ENCODE data around the gene SVBP.

SVBP gene

DNA sequence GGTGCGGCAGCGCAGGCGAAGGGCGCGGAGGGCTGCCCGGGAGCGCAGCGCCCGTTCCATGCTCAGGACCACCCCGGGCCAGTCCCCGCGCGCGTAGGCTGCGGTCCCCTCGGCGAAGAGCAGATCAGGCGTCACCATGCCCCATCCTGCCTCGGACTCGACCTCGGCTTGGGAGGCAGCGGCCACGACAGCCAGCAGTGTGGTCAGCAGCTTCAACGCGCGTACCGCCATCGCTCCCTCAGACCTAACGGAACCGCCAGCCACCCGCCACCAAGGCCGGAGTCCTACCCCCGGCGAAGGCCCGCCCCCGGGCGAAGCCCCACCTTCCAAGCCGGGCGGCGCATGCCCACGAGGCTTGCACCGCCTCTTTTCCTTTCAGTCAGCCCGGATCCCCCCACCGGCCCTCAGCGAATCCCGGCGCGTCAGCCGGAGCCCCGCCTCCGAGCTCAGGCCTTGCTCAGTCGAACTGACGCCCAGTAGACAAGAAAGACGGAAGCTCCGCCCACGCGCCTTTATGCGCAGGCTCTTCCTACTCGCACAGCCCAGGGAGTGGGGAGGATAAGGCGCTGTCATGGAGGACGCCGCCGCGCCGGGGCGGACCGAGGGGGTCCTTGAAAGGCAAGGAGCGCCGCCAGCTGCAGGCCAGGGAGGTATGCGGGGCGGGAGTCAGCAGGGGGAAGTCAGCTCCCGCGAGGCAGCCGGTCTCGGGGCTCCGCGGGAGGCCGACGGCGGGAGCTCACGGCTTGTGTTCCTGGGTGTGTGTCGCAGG, 50.3 kb downstream of the SVBP start, which contains the start of the genes C1orf50 and P3H1:
Gene C1orf50 (plus strand): TSS at position 509 of the 769 bp plus-strand sequence. CDS start 63 bp downstream, at position 572.
Gene P3H1 (minus strand): TSS at position 288 of the 769 bp plus-strand sequence. CDS start 57 bp downstream, at position 231.
- H3K4me3 ChIP-seq (ENCODE audit: insufficient read depth, low read depth, low read length, poor library complexity, severe bottlenecking): peak within 1 kb of the TSS; percentile 98
- H3K9me3 ChIP-seq (ENCODE audit: control insufficient read depth, low read length): no peaks in the 10 kb centered on the region

DNA sequence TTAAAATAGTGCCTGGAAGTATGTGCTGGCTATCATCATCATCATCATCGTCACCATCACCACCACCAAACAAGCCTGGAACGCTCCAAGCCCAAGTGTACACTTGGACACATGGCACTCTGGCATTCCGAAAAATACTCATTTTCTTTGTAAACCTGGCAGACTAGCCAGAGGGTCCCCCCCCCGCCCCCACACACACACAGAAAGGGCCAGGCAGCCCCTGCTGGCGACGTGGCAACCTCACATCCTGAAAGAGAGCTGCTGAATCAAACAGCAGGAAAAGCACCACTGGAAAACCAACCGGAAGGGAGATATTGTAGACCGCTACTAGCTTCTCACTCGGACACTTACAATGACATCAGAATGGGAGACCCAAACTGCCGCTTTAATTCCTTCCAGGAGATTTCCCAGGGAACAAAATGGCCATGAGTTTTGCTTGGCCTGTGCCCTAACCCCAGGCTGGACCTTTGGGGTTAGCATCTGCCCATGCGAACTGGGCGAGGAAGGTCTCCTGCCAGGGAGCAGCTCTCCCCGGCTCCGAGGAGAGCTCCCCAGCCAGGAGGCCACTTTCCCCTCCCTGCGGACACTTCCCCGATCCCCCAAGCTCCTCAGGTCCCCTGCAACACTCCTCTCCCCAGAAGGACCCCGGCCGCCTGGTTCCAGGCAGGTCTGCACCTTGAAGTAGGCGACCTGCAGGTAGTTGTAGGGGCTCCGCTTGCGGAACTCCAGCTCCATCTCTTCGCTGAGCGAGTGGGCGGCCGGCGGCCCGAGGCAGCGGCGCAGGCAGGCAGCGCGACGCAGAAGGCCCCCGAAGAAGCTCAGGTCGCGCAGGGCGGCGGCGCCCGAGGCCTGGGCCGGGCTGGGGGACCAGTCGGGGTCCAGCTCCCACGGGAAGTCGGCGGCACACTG, 51.1 kb downstream of the SVBP start:
- Histone ChIP-seq H3K4me3 (ENCODE audit: insufficient read depth, low read depth, low read length, poor library complexity, severe bottlenecking) (peak overlapping the region; percentile 98), H3K4me1 (ENCODE audit: control insufficient read depth, insufficient read depth, low read length, poor library complexity, severe bottlenecking) (peaks cover 19% of the 10 kb centered on the region), H3K27ac (ENCODE audit: insufficient read depth, low read length, poor library complexity, severe bottlenecking) (peak overlapping the region; percentile 88), H3K36me3 (ENCODE audit: control insufficient read depth, insufficient read depth, low read length) (no peaks in the 10 kb centered on the region), H3K9me3 (ENCODE audit: control insufficient read depth, low read length) (no peaks in the 10 kb centered on the region), H3K27me3 (replicated peaks; ENCODE audit: control insufficient read depth, insufficient read depth, low read length, poor library complexity, severe bottlenecking) (no peaks in the 10 kb centered on the region)
- peak in 1 of 3 donors; percentile 11 for DNase-seq

More for the DNA sequence above, 50.3 kb downstream of the SVBP start, which contains the start of the genes C1orf50 and P3H1:
- Histone ChIP-seq H3K27ac (ENCODE audit: insufficient read depth, low read length, poor library complexity, severe bottlenecking) (peak within 1 kb of the TSS; percentile 88), H3K36me3 (ENCODE audit: control insufficient read depth, insufficient read depth, low read length) (peaks cover 1% of the 10 kb centered on the region), H3K27me3 (replicated peaks; ENCODE audit: control insufficient read depth, insufficient read depth, low read length, poor library complexity, severe bottlenecking) (no peaks in the 10 kb centered on the region), H3K4me1 (ENCODE audit: control insufficient read depth, insufficient read depth, low read length, poor library complexity, severe bottlenecking) (peaks cover 19% of the 10 kb centered on the region)
- peak; percentile 98 to 100 (median 99) for DNase-seq

DNA sequence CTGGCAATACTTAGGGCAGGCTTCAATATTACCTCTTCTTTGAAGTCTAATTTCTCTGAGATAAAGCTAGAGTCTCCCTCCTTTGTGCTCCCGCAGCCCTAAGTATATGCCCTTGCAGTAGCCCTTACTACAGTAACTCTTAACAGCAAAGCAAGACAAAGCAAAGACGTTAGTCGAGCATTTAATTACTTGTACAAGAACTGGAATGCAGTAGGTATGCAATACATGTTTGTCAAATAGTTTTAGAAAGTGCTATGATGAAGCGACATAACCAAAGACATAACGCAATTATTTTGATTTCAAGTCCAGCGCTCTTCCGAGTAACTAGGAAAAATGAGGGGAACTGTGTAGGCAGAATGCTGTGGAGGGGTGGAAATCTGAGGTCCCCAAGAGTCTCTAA, 51.9 kb downstream of the SVBP start:
- Histone ChIP-seq H3K27ac (ENCODE audit: insufficient read depth, low read length, poor library complexity, severe bottlenecking) (no peak overlapping the region), H3K4me1 (ENCODE audit: control insufficient read depth, insufficient read depth, low read length, poor library complexity, severe bottlenecking) (peaks cover 19% of the 10 kb centered on the region), H3K9me3 (ENCODE audit: control insufficient read depth, low read length) (no peaks in the 10 kb centered on the region), H3K4me3 (ENCODE audit: insufficient read depth, low read depth, low read length, poor library complexity, severe bottlenecking) (peak overlapping the region; percentile 98), H3K27me3 (replicated peaks; ENCODE audit: control insufficient read depth, insufficient read depth, low read length, poor library complexity, severe bottlenecking) (no peaks in the 10 kb centered on the region), H3K36me3 (ENCODE audit: control insufficient read depth, insufficient read depth, low read length) (no peaks in the 10 kb centered on the region)
- no peak for DNase-seq

DNA sequence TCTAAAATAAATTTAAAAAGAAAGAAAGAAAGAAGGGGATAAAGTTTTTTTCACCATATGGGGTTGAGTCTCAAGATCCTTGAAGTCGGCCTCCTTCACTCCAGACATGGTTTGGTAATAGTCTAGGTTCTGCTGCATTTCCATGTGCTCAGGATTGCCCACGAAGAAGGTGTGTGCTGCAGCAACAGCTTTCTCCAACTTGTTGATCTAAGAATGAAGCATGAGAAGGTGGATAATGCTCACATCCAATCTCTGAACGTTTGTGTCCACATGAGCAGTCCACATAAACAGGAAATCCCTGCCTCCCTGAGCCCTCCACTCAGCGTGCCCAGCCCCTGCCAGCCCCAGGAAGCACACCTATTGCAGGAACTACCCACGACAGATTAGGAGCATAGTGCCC, 54.9 kb downstream of the SVBP start:
- Histone ChIP-seq H3K27me3 (replicated peaks; ENCODE audit: control insufficient read depth, insufficient read depth, low read length, poor library complexity, severe bottlenecking) (no peaks in the 10 kb centered on the region), H3K4me3 (ENCODE audit: insufficient read depth, low read depth, low read length, poor library complexity, severe bottlenecking) (no peak overlapping the region), H3K4me1 (ENCODE audit: control insufficient read depth, insufficient read depth, low read length, poor library complexity, severe bottlenecking) (peaks cover 13% of the 10 kb centered on the region), H3K36me3 (ENCODE audit: control insufficient read depth, insufficient read depth, low read length) (peaks cover 20% of the 10 kb centered on the region), H3K27ac (ENCODE audit: insufficient read depth, low read length, poor library complexity, severe bottlenecking) (no peak overlapping the region), H3K9me3 (ENCODE audit: control insufficient read depth, low read length) (no peaks in the 10 kb centered on the region)
- no peak for DNase-seq

DNA sequence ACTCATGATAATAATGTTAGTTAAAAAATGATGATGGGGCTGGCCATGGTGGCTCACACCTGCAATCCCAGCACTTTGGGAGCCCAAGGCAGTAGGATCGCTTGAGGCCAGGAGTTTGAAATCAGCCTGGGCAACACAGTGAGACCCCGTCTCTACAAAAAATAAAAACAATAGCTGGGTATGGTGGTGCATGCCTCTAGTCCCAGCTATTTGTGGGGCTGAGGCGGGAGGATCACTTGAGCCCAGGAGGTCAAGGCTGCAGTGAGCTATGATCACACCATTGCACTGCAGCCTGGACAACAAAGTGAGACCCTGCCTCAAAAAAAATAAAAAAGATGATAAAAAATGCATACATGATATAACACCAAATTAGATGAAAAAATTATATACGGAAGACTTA, 55.6 kb downstream of the SVBP start:
- Histone ChIP-seq H3K4me3 (ENCODE audit: insufficient read depth, low read depth, low read length, poor library complexity, severe bottlenecking) (no peak overlapping the region), H3K36me3 (ENCODE audit: control insufficient read depth, insufficient read depth, low read length) (peaks cover 26% of the 10 kb centered on the region), H3K27me3 (replicated peaks; ENCODE audit: control insufficient read depth, insufficient read depth, low read length, poor library complexity, severe bottlenecking) (no peaks in the 10 kb centered on the region), H3K4me1 (ENCODE audit: control insufficient read depth, insufficient read depth, low read length, poor library complexity, severe bottlenecking) (peaks cover 13% of the 10 kb centered on the region), H3K27ac (ENCODE audit: insufficient read depth, low read length, poor library complexity, severe bottlenecking) (no peak overlapping the region), H3K9me3 (ENCODE audit: control insufficient read depth, low read length) (no peaks in the 10 kb centered on the region)
- DNase-seq: no peak

DNA sequence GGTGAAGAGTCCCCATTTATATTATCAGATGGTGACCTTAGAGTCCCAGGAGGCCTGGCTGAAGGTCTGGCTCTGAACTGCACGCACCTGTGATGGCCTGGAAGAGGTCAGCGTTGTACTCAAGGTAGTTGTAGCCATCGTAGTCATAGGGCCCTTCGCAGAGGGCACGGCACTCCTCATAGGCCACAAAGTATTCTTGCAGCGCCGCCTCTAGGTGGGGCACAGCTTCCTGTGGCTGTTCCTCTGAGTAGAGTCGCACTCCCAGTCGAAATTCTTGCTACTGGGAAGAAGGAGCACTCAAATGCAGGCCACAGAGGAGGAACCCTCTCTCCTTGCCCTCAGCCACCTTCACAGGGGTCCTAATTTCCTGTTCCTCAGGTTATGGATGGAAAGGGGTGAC, 58.1 kb downstream of the SVBP start:
- no peaks in the 10 kb centered on the region for H3K9me3 ChIP-seq (ENCODE audit: control insufficient read depth, low read length)
- H3K27me3 ChIP-seq (replicated peaks; ENCODE audit: control insufficient read depth, insufficient read depth, low read length, poor library complexity, severe bottlenecking): no peaks in the 10 kb centered on the region
- peaks cover 51% of the 10 kb centered on the region for H3K36me3 ChIP-seq (ENCODE audit: control insufficient read depth, insufficient read depth, low read length)
- H3K4me1 ChIP-seq (ENCODE audit: control insufficient read depth, insufficient read depth, low read length, poor library complexity, severe bottlenecking): no peaks in the 10 kb centered on the region
- DNase-seq: no peak
- no peak overlapping the region for H3K27ac ChIP-seq (ENCODE audit: insufficient read depth, low read length, poor library complexity, severe bottlenecking)
- H3K4me3 ChIP-seq (ENCODE audit: insufficient read depth, low read depth, low read length, poor library complexity, severe bottlenecking): no peak overlapping the region

DNA sequence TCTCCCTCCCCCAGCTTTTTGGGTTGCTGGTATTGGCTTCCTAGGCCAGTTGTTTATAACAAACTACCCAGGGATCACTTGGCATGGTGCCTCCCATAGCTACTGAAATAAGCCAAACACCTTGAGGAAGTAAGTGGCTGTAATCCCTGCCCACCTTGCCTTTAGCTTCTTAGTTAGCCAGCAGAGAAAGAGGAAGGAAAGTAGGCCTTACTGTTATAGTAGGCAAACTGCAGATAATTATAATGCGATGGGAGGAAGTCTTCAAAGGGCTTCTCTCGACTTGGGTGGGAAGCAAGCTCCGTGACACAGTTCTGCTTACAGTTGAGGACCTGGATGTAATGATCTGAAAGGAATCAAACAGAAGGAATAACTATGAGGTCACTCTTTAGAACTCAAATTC, 58.6 kb downstream of the SVBP start:
- H3K36me3 ChIP-seq (ENCODE audit: control insufficient read depth, insufficient read depth, low read length): peaks cover 55% of the 10 kb centered on the region
- H3K9me3 ChIP-seq (ENCODE audit: control insufficient read depth, low read length): no peaks in the 10 kb centered on the region
- no peaks in the 10 kb centered on the region for H3K4me1 ChIP-seq (ENCODE audit: control insufficient read depth, insufficient read depth, low read length, poor library complexity, severe bottlenecking)
- H3K4me3 ChIP-seq (ENCODE audit: insufficient read depth, low read depth, low read length, poor library complexity, severe bottlenecking): no peak overlapping the region
- no peak for DNase-seq
- H3K27me3 ChIP-seq (replicated peaks; ENCODE audit: control insufficient read depth, insufficient read depth, low read length, poor library complexity, severe bottlenecking): no peaks in the 10 kb centered on the region
- H3K27ac ChIP-seq (ENCODE audit: insufficient read depth, low read length, poor library complexity, severe bottlenecking): no peak overlapping the region

DNA sequence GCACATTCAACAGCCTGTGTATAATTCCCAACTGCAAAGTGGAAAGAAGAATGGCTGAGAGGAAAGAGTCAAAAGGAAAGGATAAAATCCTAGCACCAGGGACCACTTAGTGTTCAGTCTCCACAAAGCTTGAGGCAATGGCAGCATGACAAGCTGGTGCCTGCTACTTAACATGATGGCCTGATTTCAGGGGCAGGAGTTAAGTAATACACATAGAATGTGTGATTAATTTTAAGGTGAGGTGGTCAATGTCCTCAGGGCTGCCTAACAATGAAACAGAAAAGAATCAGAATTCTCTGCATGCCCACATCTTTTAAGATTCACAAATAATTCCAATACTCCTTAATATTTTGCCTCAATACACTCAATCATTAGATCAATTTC, 59.3 kb downstream of the SVBP start:
- no peak overlapping the region for H3K27ac ChIP-seq (ENCODE audit: insufficient read depth, low read length, poor library complexity, severe bottlenecking)
- H3K4me1 ChIP-seq (ENCODE audit: control insufficient read depth, insufficient read depth, low read length, poor library complexity, severe bottlenecking): no peaks in the 10 kb centered on the region
- no peaks in the 10 kb centered on the region for H3K27me3 ChIP-seq (replicated peaks; ENCODE audit: control insufficient read depth, insufficient read depth, low read length, poor library complexity, severe bottlenecking)
- peaks cover 61% of the 10 kb centered on the region for H3K36me3 ChIP-seq (ENCODE audit: control insufficient read depth, insufficient read depth, low read length)
- H3K9me3 ChIP-seq (ENCODE audit: control insufficient read depth, low read length): no peaks in the 10 kb centered on the region
- DNase-seq: no peak
- no peak overlapping the region for H3K4me3 ChIP-seq (ENCODE audit: insufficient read depth, low read depth, low read length, poor library complexity, severe bottlenecking)

Measured in effector memory CD4-positive, alpha-beta T cell (primary cell).